Neural cell (in vitro differentiated cells): ENCODE results near the gene TMEM121.

ENCODE experiments used
- EP300 ChIP-seq: fragments of 450-650 bp; conservative IDR thresholded peaks from 2 replicates; pipeline ENCODE4 v1.6.1; 2014; ENCODE audit warnings: antibody characterized with exemption, mild to moderate bottlenecking, moderate library complexity; ENCODE audit not compliant: poor library complexity, severe bottlenecking
- EZH2 ChIP-seq: fragments of 200-600, 300-800 bp; shearing (Covaris generic), sonication (generic); IDR thresholded peaks from 2 replicates; pipeline ENCODE4 v1.6.1; 2014; ENCODE audit warnings: antibody characterized with exemption, low read length, borderline replicate concordance, mild to moderate bottlenecking; ENCODE audit not compliant: insufficient read depth, poor library complexity, severe bottlenecking
- MXI1 ChIP-seq: fragments of 450-650 bp; conservative IDR thresholded peaks from 2 replicates; pipeline ENCODE4 v1.6.1; 2014; ENCODE audit warnings: antibody characterized with exemption, mild to moderate bottlenecking; ENCODE audit not compliant: poor library complexity, severe bottlenecking
- POLR2AphosphoS5 ChIP-seq: IDR thresholded peaks from 2 replicates; pipeline ENCODE4 v1.6.1; 2012
- RAD21 ChIP-seq: fragments of 450-650 bp; conservative IDR thresholded peaks from 2 replicates; pipeline ENCODE4 v1.6.1; 2014; ENCODE audit warnings: antibody characterized with exemption, mild to moderate bottlenecking, moderate library complexity
- TAF1 ChIP-seq: IDR thresholded peaks from 2 replicates; pipeline ENCODE4 v1.6.1; 2012; ENCODE audit warnings: low read depth
- TF ChIP-seq, protein P1 (sequence below): fragments of 450-650 bp; IDR thresholded peaks from 2 replicates; pipeline ENCODE4 v1.5.1; 2014; ENCODE audit warnings: antibody characterized with exemption, mild to moderate bottlenecking, moderate library complexity; ENCODE audit not compliant: poor library complexity, severe bottlenecking

DNA sequence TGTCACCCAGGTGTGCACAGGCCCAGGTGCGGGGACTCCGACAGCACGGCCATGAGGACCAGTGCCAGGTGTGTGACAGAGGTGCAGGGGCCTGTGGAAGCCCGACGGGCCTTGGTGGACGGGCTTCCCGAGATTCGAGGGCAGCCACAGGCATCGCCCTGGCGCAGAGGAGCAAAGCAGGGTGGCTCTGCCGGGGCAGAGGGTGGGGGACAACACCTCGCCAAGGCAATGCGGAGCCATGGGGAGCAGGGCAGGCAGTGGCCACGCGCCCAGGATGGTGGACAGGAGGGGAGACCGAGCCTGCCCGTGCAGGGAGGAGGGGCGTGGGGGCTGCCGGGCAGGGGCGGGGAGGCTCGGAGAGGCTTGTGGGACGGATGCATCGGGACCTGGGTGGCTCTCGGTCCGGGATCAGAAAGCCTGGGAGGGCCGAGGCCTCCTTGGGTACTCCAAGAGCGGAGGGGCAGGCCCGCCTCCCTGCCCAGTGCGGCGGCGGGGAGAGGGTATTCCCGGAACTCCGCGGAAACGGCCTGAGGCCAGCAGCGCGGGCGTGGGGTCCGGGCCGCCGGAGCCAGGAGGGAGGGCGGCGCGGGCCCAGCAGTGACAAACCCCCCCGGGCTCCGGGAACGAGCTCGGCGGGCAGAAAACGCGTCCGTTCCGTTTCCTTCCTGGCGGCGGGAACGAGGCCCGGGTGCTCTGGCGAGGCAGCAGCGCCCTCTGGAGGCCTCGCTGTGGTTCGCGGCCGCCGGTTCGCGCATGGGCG lies 1.6 kb downstream of the TMEM121 start:
- TF ChIP-seq, protein P1, sequence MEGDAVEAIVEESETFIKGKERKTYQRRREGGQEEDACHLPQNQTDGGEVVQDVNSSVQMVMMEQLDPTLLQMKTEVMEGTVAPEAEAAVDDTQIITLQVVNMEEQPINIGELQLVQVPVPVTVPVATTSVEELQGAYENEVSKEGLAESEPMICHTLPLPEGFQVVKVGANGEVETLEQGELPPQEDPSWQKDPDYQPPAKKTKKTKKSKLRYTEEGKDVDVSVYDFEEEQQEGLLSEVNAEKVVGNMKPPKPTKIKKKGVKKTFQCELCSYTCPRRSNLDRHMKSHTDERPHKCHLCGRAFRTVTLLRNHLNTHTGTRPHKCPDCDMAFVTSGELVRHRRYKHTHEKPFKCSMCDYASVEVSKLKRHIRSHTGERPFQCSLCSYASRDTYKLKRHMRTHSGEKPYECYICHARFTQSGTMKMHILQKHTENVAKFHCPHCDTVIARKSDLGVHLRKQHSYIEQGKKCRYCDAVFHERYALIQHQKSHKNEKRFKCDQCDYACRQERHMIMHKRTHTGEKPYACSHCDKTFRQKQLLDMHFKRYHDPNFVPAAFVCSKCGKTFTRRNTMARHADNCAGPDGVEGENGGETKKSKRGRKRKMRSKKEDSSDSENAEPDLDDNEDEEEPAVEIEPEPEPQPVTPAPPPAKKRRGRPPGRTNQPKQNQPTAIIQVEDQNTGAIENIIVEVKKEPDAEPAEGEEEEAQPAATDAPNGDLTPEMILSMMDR, result peak; percentile 81
- TF ChIP-seq EZH2 (no peak), EP300 (no peak), POLR2AphosphoS5 (peak; percentile 54), MXI1 (no peak), RAD21 (peak; percentile 78), TAF1 (no peak)
